K562 (cell line): Measurements from ENCODE around the gene CASP1.

ENCODE experiments used
- CREB1 ChIP-seq, 2 experiments: sonication (generic) in 1 of 2; formaldehyde crosslinking in 1 of 2; IDR thresholded peaks; 2 replicates each; pipeline versions ENCODE4 v1.6.1 to v1.8.0; 2012 to 2022; ENCODE audit warnings: inconsistent platforms in 1 of 2, mild to moderate bottlenecking in 1 of 2, missing genetic modification reagents in 1 of 2, moderate library complexity in 1 of 2
- GATAD2B ChIP-seq: fragments of 450-650 bp; IDR thresholded peaks from 2 replicates; pipeline ENCODE4 v1.6.1; 2017; ENCODE audit warnings: mild to moderate bottlenecking, borderline replicate concordance
- HDAC6 ChIP-seq: IDR thresholded peaks from 2 replicates; pipeline ENCODE4 v1.6.1; 2012; ENCODE audit warnings: low read depth, mild to moderate bottlenecking, control low read depth, inconsistent platforms, low read length, moderate library complexity
- SMC3 ChIP-seq: conservative IDR thresholded peaks from 2 replicates; pipeline ENCODE4 v1.6.1; 2011; ENCODE audit warnings: low read depth, low read length, improper control_type of control experiment; ENCODE audit not compliant: insufficient read depth
- TF ChIP-seq, protein P1 (sequence below), 3 experiments: IDR thresholded peaks in 2 of 3; conservative IDR thresholded peaks in 1 of 3; 2 replicates each; pipeline ENCODE4 v1.5.1; 2011 to 2012; ENCODE audit warnings: low read length in 3 of 3, mild to moderate bottlenecking in 3 of 3, control low read depth in 2 of 3, improper control_type of control experiment in 1 of 3, inconsistent platforms in 1 of 3, low read depth in 1 of 3, mixed read lengths in 1 of 3, moderate library complexity in 1 of 3; ENCODE audit not compliant: insufficient read depth in 2 of 3
- TF ChIP-seq, protein P2 (sequence below): fragments of 450-650 bp; IDR thresholded peaks from 2 replicates; pipeline ENCODE4 v1.6.1; 2017; ENCODE audit warnings: antibody characterized with exemption, mild to moderate bottlenecking
- TF ChIP-seq, protein P3 (sequence below), 2 experiments: IDR thresholded peaks; 2 replicates each; pipeline ENCODE4 v1.6.1; 2011; ENCODE audit warnings: borderline replicate concordance in 1 of 2, control low read depth in 1 of 2, low read depth in 1 of 2, low read length in 1 of 2, mild to moderate bottlenecking in 1 of 2, mixed read lengths in 1 of 2, moderate library complexity in 1 of 2; ENCODE audit not compliant: insufficient read depth in 1 of 2, insufficient read length in 1 of 2, poor library complexity in 1 of 2, severe bottlenecking in 1 of 2; ENCODE audit errors: extremely low read depth in 1 of 2

DNA sequence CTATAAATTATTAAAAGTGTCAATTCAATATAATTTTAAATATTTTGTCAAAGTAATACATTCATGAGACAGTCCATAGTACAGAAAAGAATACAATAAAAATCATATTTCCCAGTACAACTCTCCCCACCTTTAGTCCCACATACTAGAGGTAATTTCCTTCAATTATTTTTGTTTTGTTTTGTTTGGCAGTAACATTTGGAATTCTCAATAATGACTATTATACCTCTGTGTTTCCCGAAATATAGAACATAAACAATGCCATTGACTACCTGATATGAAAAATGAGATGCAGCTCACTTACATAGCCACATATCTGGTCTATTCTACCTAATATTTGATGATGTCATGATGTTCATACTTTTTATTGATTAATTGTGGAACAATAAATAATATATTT lies 42.2 kb downstream of the CASP1 start:
- TF ChIP-seq, protein P1, sequence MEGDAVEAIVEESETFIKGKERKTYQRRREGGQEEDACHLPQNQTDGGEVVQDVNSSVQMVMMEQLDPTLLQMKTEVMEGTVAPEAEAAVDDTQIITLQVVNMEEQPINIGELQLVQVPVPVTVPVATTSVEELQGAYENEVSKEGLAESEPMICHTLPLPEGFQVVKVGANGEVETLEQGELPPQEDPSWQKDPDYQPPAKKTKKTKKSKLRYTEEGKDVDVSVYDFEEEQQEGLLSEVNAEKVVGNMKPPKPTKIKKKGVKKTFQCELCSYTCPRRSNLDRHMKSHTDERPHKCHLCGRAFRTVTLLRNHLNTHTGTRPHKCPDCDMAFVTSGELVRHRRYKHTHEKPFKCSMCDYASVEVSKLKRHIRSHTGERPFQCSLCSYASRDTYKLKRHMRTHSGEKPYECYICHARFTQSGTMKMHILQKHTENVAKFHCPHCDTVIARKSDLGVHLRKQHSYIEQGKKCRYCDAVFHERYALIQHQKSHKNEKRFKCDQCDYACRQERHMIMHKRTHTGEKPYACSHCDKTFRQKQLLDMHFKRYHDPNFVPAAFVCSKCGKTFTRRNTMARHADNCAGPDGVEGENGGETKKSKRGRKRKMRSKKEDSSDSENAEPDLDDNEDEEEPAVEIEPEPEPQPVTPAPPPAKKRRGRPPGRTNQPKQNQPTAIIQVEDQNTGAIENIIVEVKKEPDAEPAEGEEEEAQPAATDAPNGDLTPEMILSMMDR (IDR thresholded peaks at IDR 0.05 in 2 of 3, conservative IDR thresholded peaks at IDR 0.05 in 1 of 3; ENCODE audit: insufficient read depth in 2 of 3, low read depth in 1 of 3, low read length in 3 of 3) = no peak
- TF ChIP-seq, protein P2, sequence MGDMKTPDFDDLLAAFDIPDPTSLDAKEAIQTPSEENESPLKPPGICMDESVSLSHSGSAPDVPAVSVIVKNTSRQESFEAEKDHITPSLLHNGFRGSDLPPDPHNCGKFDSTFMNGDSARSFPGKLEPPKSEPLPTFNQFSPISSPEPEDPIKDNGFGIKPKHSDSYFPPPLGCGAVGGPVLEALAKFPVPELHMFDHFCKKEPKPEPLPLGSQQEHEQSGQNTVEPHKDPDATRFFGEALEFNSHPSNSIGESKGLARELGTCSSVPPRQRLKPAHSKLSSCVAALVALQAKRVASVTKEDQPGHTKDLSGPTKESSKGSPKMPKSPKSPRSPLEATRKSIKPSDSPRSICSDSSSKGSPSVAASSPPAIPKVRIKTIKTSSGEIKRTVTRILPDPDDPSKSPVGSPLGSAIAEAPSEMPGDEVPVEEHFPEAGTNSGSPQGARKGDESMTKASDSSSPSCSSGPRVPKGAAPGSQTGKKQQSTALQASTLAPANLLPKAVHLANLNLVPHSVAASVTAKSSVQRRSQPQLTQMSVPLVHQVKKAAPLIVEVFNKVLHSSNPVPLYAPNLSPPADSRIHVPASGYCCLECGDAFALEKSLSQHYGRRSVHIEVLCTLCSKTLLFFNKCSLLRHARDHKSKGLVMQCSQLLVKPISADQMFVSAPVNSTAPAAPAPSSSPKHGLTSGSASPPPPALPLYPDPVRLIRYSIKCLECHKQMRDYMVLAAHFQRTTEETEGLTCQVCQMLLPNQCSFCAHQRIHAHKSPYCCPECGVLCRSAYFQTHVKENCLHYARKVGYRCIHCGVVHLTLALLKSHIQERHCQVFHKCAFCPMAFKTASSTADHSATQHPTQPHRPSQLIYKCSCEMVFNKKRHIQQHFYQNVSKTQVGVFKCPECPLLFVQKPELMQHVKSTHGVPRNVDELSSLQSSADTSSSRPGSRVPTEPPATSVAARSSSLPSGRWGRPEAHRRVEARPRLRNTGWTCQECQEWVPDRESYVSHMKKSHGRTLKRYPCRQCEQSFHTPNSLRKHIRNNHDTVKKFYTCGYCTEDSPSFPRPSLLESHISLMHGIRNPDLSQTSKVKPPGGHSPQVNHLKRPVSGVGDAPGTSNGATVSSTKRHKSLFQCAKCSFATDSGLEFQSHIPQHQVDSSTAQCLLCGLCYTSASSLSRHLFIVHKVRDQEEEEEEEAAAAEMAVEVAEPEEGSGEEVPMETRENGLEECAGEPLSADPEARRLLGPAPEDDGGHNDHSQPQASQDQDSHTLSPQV = no peak
- no peak for TF ChIP-seq HDAC6
- TF ChIP-seq CREB1 (IDR thresholded peaks at IDR 0.05) = no peak
- no peak for TF ChIP-seq CREB1 (CRISPR knock-in tag; IDR thresholded peaks at IDR 0.05)
- TF ChIP-seq, protein P3, sequence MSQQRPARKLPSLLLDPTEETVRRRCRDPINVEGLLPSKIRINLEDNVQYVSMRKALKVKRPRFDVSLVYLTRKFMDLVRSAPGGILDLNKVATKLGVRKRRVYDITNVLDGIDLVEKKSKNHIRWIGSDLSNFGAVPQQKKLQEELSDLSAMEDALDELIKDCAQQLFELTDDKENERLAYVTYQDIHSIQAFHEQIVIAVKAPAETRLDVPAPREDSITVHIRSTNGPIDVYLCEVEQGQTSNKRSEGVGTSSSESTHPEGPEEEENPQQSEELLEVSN (IDR thresholded peaks at IDR 0.05; ENCODE audit: borderline replicate concordance in 1 of 2, extremely low read depth in 1 of 2, insufficient read depth in 1 of 2, insufficient read length in 1 of 2, low read depth in 1 of 2, low read length in 1 of 2, poor library complexity in 1 of 2, severe bottlenecking in 1 of 2) = no peak
- TF ChIP-seq GATAD2B = no peak
- TF ChIP-seq SMC3 = no peak
